Stimulated activated CD8-positive, alpha-beta memory T cell treated with anti-CD3 and anti-CD28 coated beads, Interleukin-7, amount 100 ng/mL, for 1 hour (primary cell): Measurements from ENCODE around the gene SENP2.
"Not testable (repeated sequence)": the region's sequence is repeated elsewhere in the genome, so short reads cannot be mapped to it uniquely, and the experiment has no call there.

ENCODE experiments used
- DNase-seq, 2 donors: peaks; one replicate each; pipeline ENCODE4 v3.0.0-alpha.2; 2020; ENCODE audit warnings: low read depth in 2 of 2

The SENP2 gene

GRCh38 chr3:185586686-185587039, 568 bp downstream of the SENP2 start:
- no peak for DNase-seq

- DNase-seq, result no peak
These were observed 8.0 kb downstream of the SENP2 start for GRCh38 chr3:185594073-185594472.

GRCh38 chr3:185595526-185595925, 9.4 kb downstream of the SENP2 start:
- no peak for DNase-seq

- DNase-seq, result no peak
These were observed 19.5 kb downstream of the SENP2 start for GRCh38 chr3:185605566-185605965.

- no peak for DNase-seq
These were observed 20.1 kb downstream of the SENP2 start for GRCh38 chr3:185606196-185606595.

- no peak for DNase-seq
These were observed 26.9 kb downstream of the SENP2 start for GRCh38 chr3:185613016-185613415.

GRCh38 chr3:185623939-185624665, 38.0 kb downstream of the SENP2 start:
- DNase-seq, result no peak

GRCh38 chr3:185625784-185626183, 39.7 kb downstream of the SENP2 start:
- no peak for DNase-seq

- no peak for DNase-seq
These were observed 43.6 kb downstream of the SENP2 start for GRCh38 chr3:185629554-185630181.

GRCh38 chr3:185630182-185630622, 44.1 kb downstream of the SENP2 start:
- DNase-seq, result no peak

GRCh38 chr3:185631108-185631507, 45.0 kb downstream of the SENP2 start:
- no peak for DNase-seq

GRCh38 chr3:185631508-185632206, 45.6 kb downstream of the SENP2 start:
- no peak for DNase-seq

GRCh38 chr3:185632996-185633395, 46.9 kb downstream of the SENP2 start:
- DNase-seq, result no peak

- no peak for DNase-seq
These were observed 51.3 kb downstream of the SENP2 start for GRCh38 chr3:185637388-185637787.

- not testable (repeated sequence) for DNase-seq
These were observed 52.6 kb downstream of the SENP2 start for GRCh38 chr3:185638651-185639050.

GRCh38 chr3:185639632-185640206, 53.6 kb downstream of the SENP2 start:
- DNase-seq, result no peak

- no peak for DNase-seq
These were observed 54.2 kb downstream of the SENP2 start for GRCh38 chr3:185640308-185640707.

GRCh38 chr3:185645191-185645590, 59.1 kb downstream of the SENP2 start:
- not testable (repeated sequence) for DNase-seq

GRCh38 chr3:185645596-185646381, 59.7 kb downstream of the SENP2 start:
- no peak for DNase-seq

GRCh38 chr3:185646382-185647133, 60.5 kb downstream of the SENP2 start:
- DNase-seq, result no peak
